ENCODE results near the gene EIF2D.

GRCh38 chr1:206589206-206589605 is 23.1 kb downstream of the EIF2D start:
- no peak for TF ChIP-seq EZH2 (IDR thresholded peaks at IDR 0.05; ENCODE audit: insufficient read depth, poor library complexity, severe bottlenecking)
- no peak for TF ChIP-seq EZH2phosphoT487 (IDR thresholded peaks at IDR 0.05; ENCODE audit: insufficient read depth, low read depth)

All from GM23248 (cell line).